Prostate gland (tissue), 2 donors: ENCODE results near the gene CC2D2B.

Source experiments
- CTCF ChIP-seq, 4 experiments: fragments of 200-600 bp in 2 of 4; fragments of 450-650 bp in 2 of 4; sonication (generic) in 2 of 4; IDR thresholded peaks; 1 replicate in 3 of 4; 2 replicates in 1 of 4; pipeline ENCODE4 v1.5.1; 2016 to 2019; ENCODE audit warnings: antibody characterized with exemption in 4 of 4, mild to moderate bottlenecking in 2 of 4, moderate library complexity in 2 of 4
- POLR2A ChIP-seq: fragments of 450-650 bp; IDR thresholded peaks from one replicate; pipeline ENCODE4 v1.6.1; 2016; ENCODE audit warnings: antibody characterized with exemption, mild to moderate bottlenecking
- POLR2AphosphoS5 ChIP-seq: sonication (generic); formaldehyde crosslinking; IDR thresholded peaks from one replicate; pipeline ENCODE4 v1.6.1; 2017; ENCODE audit warnings: antibody characterized with exemption

GRCh38 chr10:95873651-95874050 is 34.1 kb upstream of the CC2D2B start:
- TF ChIP-seq CTCF (IDR thresholded peaks at IDR 0.05) (no peak), POLR2AphosphoS5 (no peak), POLR2A (no peak)
